ENCODE results near the gene APBB1. TPM values are rescaled to one million over a fixed set of nuclear protein-coding genes. Genes with fewer than 3 reads are reported as not detected.

APBB1 gene
- total and polyA plus RNA-seq, 9 of the 15 experiments (the other 6 are each of a cell fraction or from before 2014, with no cell fraction given): 0.04 to 0.73 (median 0.40) TPM

DNA sequence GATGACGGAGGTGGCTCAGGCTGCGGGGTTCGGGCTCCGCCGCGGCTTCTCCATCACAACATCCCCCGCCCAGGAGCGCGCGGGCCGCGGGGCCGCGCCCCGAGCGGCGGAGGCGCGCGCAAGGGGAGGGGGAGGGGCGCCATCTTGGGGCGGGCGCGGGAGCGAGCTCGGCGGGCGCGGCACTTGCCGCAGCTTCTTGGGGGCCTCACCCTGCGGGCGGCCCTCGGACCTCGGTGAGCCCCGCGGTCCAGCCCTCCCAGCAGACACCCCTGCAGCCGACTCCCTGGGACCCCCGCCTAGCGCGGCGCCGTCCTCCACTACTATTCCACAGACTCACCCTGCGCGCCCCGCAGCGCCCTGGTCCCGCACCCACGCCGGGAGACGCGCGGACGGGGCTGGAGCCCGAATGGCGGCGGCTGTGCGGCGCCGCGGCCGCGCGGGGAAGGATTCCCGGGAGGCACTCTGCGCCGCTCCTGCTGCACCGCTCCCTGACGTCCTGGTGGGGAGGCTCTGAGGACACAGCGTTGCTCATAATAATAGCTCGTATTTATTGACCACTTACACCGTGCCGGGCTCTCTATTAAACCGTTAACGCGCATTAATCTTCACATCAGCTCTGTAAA is at the start of gene APBB1 (continued):
- TF ChIP-seq RBM14 (IDR thresholded peaks at IDR 0.05; ENCODE audit: borderline replicate concordance, insufficient read depth, low read depth, low read length) (no peak), RAD51 (IDR thresholded peaks at IDR 0.05; ENCODE audit: borderline replicate concordance, low read depth) (no peak), RFX7 (CRISPR knock-in tag; IDR thresholded peaks at IDR 0.05) (no peak), POU5F1 (IDR thresholded peaks at IDR 0.05; ENCODE audit: borderline replicate concordance, low read depth, low read length, partially characterized antibody) (no peak), ZNF644 (tag; IDR thresholded peaks at IDR 0.05; ENCODE audit: low read depth) (peak; percentile 76; the same call in 1 of the 2 replicates), BRCA1 (IDR thresholded peaks at IDR 0.05) (no peak), BRCA1 (CRISPR knock-in tag; IDR thresholded peaks at IDR 0.05) (no peak), ZNF280A (IDR thresholded peaks at IDR 0.05; ENCODE audit: low read depth, partially characterized antibody) (no peak), ZBTB9 (CRISPR knock-in tag; IDR thresholded peaks at IDR 0.05) (peak; percentile 86), BCL6 (CRISPR knock-in tag; IDR thresholded peaks at IDR 0.05) (no peak), ZNF830 (CRISPR knock-in tag; IDR thresholded peaks at IDR 0.05) (no peak), HSF4 (CRISPR knock-in tag; IDR thresholded peaks at IDR 0.05; ENCODE audit: borderline replicate concordance) (no peak), NR2F6 (CRISPR knock-in tag; IDR thresholded peaks at IDR 0.05) (no peak), PCBP2 (IDR thresholded peaks at IDR 0.05; ENCODE audit: low read depth, low read length, poor library complexity, severe bottlenecking) (no peak), MAFG (tag; conservative IDR thresholded peaks at IDR 0.05) (no peak), ZNF668 (CRISPR knock-in tag; IDR thresholded peaks at IDR 0.05) (no peak), SRSF7 (optimal IDR thresholded peaks at IDR 0.05; ENCODE audit: low read depth, low read length) (no peak), ZNF780A (CRISPR knock-in tag; IDR thresholded peaks at IDR 0.05) (no peak), TARDBP (IDR thresholded peaks at IDR 0.05) (peak; percentile 41; the same call in 1 of the 2 replicates), CBX3 (IDR thresholded peaks at IDR 0.05; ENCODE audit: borderline replicate concordance in 1 of 2, low read length in 2 of 2) (no peak), ZNF77 (CRISPR knock-in tag; IDR thresholded peaks at IDR 0.05) (no peak), FOSL1 (tag; conservative IDR thresholded peaks at IDR 0.05) (no peak), BCOR (IDR thresholded peaks at IDR 0.05) (no peak), CBFA2T3 (IDR thresholded peaks at IDR 0.05) (no peak), MTA3 (IDR thresholded peaks at IDR 0.05; ENCODE audit: borderline replicate concordance) (peak; percentile 64; the same call in 1 of the 2 replicates)
- TF ChIP-seq, protein P1, sequence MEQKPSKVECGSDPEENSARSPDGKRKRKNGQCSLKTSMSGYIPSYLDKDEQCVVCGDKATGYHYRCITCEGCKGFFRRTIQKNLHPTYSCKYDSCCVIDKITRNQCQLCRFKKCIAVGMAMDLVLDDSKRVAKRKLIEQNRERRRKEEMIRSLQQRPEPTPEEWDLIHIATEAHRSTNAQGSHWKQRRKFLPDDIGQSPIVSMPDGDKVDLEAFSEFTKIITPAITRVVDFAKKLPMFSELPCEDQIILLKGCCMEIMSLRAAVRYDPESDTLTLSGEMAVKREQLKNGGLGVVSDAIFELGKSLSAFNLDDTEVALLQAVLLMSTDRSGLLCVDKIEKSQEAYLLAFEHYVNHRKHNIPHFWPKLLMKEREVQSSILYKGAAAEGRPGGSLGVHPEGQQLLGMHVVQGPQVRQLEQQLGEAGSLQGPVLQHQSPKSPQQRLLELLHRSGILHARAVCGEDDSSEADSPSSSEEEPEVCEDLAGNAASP (IDR thresholded peaks at IDR 0.05): no peak
- TF ChIP-seq, protein P2, sequence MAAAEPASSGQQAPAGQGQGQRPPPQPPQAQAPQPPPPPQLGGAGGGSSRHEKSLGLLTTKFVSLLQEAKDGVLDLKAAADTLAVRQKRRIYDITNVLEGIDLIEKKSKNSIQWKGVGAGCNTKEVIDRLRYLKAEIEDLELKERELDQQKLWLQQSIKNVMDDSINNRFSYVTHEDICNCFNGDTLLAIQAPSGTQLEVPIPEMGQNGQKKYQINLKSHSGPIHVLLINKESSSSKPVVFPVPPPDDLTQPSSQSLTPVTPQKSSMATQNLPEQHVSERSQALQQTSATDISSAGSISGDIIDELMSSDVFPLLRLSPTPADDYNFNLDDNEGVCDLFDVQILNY (CRISPR knock-in tag; IDR thresholded peaks at IDR 0.05): no peak

Data from K562 (cell line).